Neural progenitor cell (in vitro differentiated cells): ENCODE results near the gene FBXO10. TPM values are rescaled to one million over a fixed set of nuclear protein-coding genes. Genes with fewer than 3 reads are reported as not detected.

Experiments used
- DNase-seq: peaks from one replicate; pipeline ENCODE4 v3.0.0-alpha.2; 2016; ENCODE audit warnings: low spot score
- H2AFZ ChIP-seq: fragments of 200-600 bp; sonication (generic); replicated peaks from 2 replicates; pipeline ENCODE4 v1.6.1; 2016; ENCODE audit warnings: antibody characterized with exemption
- H3F3A ChIP-seq: fragments of 200-600 bp; sonication (generic); 2 replicates; pipeline ENCODE4 v1.6.1; 2016; ENCODE audit warnings: antibody characterized with exemption, low read depth
- H3K27ac ChIP-seq: fragments of 200-600 bp; sonication (generic); 2 replicates; pipeline ENCODE4 v1.5.1; 2016; ENCODE audit warnings: mild to moderate bottlenecking
- H3K27me3 ChIP-seq: fragments of 200-600 bp; sonication (generic); 2 replicates; pipeline ENCODE4 v1.6.1; 2016; ENCODE audit warnings: mild to moderate bottlenecking, moderate library complexity
- H3K36me3 ChIP-seq: fragments of 200-600 bp; sonication (generic); 2 replicates; pipeline ENCODE4 v1.5.1; 2016
- H3K4me1 ChIP-seq: fragments of 200-600 bp; sonication (generic); 2 replicates; pipeline ENCODE4 v1.6.1; 2016; ENCODE audit warnings: mixed run types
- H3K4me2 ChIP-seq: fragments of 200-600 bp; sonication (generic); 2 replicates; pipeline ENCODE4 v1.6.1; 2016
- H3K4me3 ChIP-seq: fragments of 200-600 bp; sonication (generic); 2 replicates; pipeline ENCODE4 v1.5.1; 2016
- H3K79me2 ChIP-seq: fragments of 200-600 bp; sonication (generic); 2 replicates; pipeline ENCODE4 v1.6.1; 2016; ENCODE audit warnings: low read depth
- H3K9ac ChIP-seq: fragments of 200-600 bp; sonication (generic); 2 replicates; pipeline ENCODE4 v1.6.1; 2016
- H3K9me3 ChIP-seq: fragments of 200-600 bp; sonication (generic); 2 replicates; pipeline ENCODE4 v1.5.1; 2016; ENCODE audit warnings: low read depth
- H4K20me1 ChIP-seq: fragments of 200-600 bp; sonication (generic); 2 replicates; pipeline ENCODE4 v1.6.1; 2016; ENCODE audit warnings: low read depth
- H3K27ac Mint-ChIP-seq: 3 replicates; pipeline ENCODE4 v1.8.0; 2021; ENCODE audit warnings: mixed read lengths
- H3K27me3 Mint-ChIP-seq: 2 replicates; pipeline ENCODE4 v1.8.0; 2022; ENCODE audit warnings: low read depth, mild to moderate bottlenecking, inconsistent platforms, moderate library complexity, mixed read lengths; ENCODE audit not compliant: insufficient read depth
- H3K36me3 Mint-ChIP-seq: 3 replicates; pipeline ENCODE4 v1.8.0; 2021; ENCODE audit warnings: mixed read lengths
- H3K4me1 Mint-ChIP-seq: 3 replicates; pipeline ENCODE4 v1.8.0; 2021; ENCODE audit warnings: mixed read lengths
- H3K4me3 Mint-ChIP-seq: 3 replicates; pipeline ENCODE4 v1.8.0; 2021; ENCODE audit warnings: mild to moderate bottlenecking, moderate library complexity, mixed read lengths
- H3K9me3 Mint-ChIP-seq: 3 replicates; pipeline ENCODE4 v1.8.0; 2020; ENCODE audit warnings: mixed read lengths
- EZH2 ChIP-seq: fragments of 200-600 bp; sonication (generic); IDR thresholded peaks from 2 replicates; pipeline ENCODE4 v1.6.1; 2017; ENCODE audit warnings: antibody characterized with exemption, mild to moderate bottlenecking, moderate library complexity
- EZH2phosphoT487 ChIP-seq: fragments of 200-600 bp; sonication (generic); IDR thresholded peaks from 2 replicates; pipeline ENCODE4 v1.6.1; 2017; ENCODE audit warnings: antibody characterized with exemption
- total RNA-seq: library from RNA; depleted of rRNA; stranded (reverse); fragments of >200 nt; gene quantifications from 2 replicates; pipeline ENCODE4 v1.2.3, GENCODE V29; 2015; ENCODE audit warnings: low replicate concordance
- TF ChIP-seq, protein P1 (sequence below): fragments of 200-600 bp; sonication (generic); IDR thresholded peaks from 2 replicates; pipeline ENCODE4 v1.5.1; 2017; ENCODE audit warnings: antibody characterized with exemption, mild to moderate bottlenecking

FBXO10 gene
- total RNA-seq, 1 donor from 2014 or later, result 13.4 TPM

DNA sequence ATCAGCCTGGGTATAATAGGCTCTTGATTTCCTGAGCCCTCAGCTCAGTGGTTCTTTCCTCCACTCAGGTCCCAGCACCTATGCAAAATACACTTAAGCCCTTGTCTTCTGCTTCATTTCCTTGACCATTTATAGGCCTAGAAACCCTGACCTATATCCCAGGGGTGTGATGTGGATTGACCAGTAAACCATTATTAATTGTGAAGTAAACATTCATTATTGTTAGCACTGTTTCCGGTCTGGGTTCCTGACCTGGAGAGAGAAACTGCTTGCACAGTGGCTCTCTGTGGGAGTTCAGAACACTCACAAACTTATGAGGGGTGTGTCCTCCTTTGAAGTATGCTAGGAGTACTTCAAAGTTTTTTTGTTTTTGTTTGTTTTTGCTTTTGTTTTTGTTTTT is 35.8 kb upstream of the FBXO10 start:
- H3K9ac ChIP-seq, result no peak overlapping the region
- no peaks in the 10 kb centered on the region for H3K9me3 ChIP-seq
- no peak overlapping the region for H3K4me2 ChIP-seq
- no peak overlapping the region for H2AFZ ChIP-seq
- H3K27ac ChIP-seq, result no peak overlapping the region
- H4K20me1 ChIP-seq, result no peaks in the 10 kb centered on the region
- peaks cover 6% of the 10 kb centered on the region for H3K27me3 ChIP-seq
- Mint-ChIP-seq H3K36me3 (no peaks in the 10 kb centered on the region), H3K4me3 (no peak overlapping the region), H3K27ac (no peak overlapping the region), H3K27me3 (peaks cover 2% of the 10 kb centered on the region), H3K4me1 (peaks cover 3% of the 10 kb centered on the region), H3K9me3 (no peaks in the 10 kb centered on the region)
- no peaks in the 10 kb centered on the region for H3K36me3 ChIP-seq
- no peak overlapping the region for H3K4me3 ChIP-seq
- no peak for TF ChIP-seq EZH2phosphoT487
- TF ChIP-seq, protein P1, sequence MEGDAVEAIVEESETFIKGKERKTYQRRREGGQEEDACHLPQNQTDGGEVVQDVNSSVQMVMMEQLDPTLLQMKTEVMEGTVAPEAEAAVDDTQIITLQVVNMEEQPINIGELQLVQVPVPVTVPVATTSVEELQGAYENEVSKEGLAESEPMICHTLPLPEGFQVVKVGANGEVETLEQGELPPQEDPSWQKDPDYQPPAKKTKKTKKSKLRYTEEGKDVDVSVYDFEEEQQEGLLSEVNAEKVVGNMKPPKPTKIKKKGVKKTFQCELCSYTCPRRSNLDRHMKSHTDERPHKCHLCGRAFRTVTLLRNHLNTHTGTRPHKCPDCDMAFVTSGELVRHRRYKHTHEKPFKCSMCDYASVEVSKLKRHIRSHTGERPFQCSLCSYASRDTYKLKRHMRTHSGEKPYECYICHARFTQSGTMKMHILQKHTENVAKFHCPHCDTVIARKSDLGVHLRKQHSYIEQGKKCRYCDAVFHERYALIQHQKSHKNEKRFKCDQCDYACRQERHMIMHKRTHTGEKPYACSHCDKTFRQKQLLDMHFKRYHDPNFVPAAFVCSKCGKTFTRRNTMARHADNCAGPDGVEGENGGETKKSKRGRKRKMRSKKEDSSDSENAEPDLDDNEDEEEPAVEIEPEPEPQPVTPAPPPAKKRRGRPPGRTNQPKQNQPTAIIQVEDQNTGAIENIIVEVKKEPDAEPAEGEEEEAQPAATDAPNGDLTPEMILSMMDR, result no peak
- no peak for TF ChIP-seq EZH2
- no peaks in the 10 kb centered on the region for H3K79me2 ChIP-seq
- peaks cover 3% of the 10 kb centered on the region for H3F3A ChIP-seq
- peaks cover 5% of the 10 kb centered on the region for H3K4me1 ChIP-seq
- no peak for DNase-seq

DNA sequence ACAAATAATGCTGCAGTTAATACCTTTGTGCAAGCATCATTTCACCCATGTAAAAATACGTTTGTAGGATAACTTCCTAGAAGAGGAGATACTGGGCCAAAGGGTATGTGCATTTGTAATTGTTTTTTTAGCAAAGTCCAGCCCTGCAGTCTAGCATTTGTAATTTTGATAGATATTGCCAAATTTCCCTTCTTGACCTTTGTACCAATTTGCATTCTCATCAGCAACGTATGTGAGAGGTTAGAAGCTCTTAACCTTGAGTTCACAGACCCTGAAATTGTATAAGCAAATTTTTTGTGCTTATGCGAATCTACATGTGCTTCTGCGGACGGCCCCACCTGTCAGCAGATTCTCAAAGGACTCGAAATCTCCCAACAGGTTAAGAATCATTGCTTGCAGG is 34.8 kb upstream of the FBXO10 start:
- no peaks in the 10 kb centered on the region for H3K36me3 Mint-ChIP-seq
- no peak overlapping the region for H2AFZ ChIP-seq
- H3K4me2 ChIP-seq, result no peak overlapping the region
- no peaks in the 10 kb centered on the region for H3K36me3 ChIP-seq
- H3K4me3 ChIP-seq, result no peak overlapping the region
- H3K27me3 Mint-ChIP-seq, result peaks cover 2% of the 10 kb centered on the region
- H3K27ac Mint-ChIP-seq, result no peak overlapping the region
- H3K9me3 Mint-ChIP-seq, result no peaks in the 10 kb centered on the region
- no peak for DNase-seq
- H3K4me1 Mint-ChIP-seq, result peaks cover 3% of the 10 kb centered on the region
- no peaks in the 10 kb centered on the region for H3K4me1 ChIP-seq
- H3K27me3 ChIP-seq, result peaks cover 8% of the 10 kb centered on the region
- TF ChIP-seq EZH2phosphoT487, result no peak
- no peak for TF ChIP-seq EZH2
- TF ChIP-seq, protein P1, result no peak
- no peak overlapping the region for H3K4me3 Mint-ChIP-seq
- H3K9me3 ChIP-seq, result no peaks in the 10 kb centered on the region
- no peak overlapping the region for H3K27ac ChIP-seq
- no peaks in the 10 kb centered on the region for H3K79me2 ChIP-seq
- H3K9ac ChIP-seq, result no peak overlapping the region
- no peaks in the 10 kb centered on the region for H3F3A ChIP-seq
- H4K20me1 ChIP-seq, result no peaks in the 10 kb centered on the region

DNA sequence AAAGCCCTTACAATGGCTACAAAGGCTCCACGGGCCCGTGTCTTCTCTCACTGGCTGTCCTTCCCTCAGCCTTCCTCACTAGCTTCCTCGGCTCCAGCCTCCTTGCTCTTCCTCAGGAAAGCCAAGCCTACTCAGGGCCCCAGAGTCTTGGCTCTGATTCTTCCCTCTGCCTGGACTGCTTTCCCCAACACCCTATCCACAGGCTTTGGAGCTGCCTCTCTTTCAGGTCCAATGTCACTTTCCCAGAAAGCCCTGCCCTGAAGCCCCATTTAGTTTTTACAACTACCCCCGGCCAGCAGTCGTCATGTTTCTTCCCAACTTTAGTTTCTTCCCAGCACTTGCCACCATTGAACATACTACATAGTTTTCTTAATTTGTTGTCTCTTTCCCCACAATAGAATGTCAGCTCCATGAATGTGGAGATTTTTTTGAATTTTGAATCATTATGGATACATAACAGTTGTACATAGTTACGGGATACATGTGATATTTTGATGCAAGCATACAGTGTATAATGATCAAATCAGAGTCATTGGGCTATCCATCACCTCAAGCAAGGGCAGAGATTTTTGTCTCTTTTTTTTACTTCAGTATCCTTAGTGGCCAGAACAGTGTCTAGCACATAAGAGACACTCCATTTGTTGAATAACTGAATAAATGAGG is 33.7 kb upstream of the FBXO10 start:
- Histone ChIP-seq H3K79me2 (no peaks in the 10 kb centered on the region), H3K4me2 (no peak overlapping the region), H3K36me3 (no peaks in the 10 kb centered on the region), H3K9me3 (no peaks in the 10 kb centered on the region), H3K4me3 (no peak overlapping the region), H3K9ac (no peak overlapping the region), H2AFZ (no peak overlapping the region), H3K4me1 (no peaks in the 10 kb centered on the region), H3K27me3 (peaks cover 18% of the 10 kb centered on the region), H3F3A (no peaks in the 10 kb centered on the region), H3K27ac (no peak overlapping the region), H4K20me1 (no peaks in the 10 kb centered on the region)
- Mint-ChIP-seq H3K4me1 (peaks cover 3% of the 10 kb centered on the region), H3K36me3 (no peaks in the 10 kb centered on the region), H3K27ac (no peak overlapping the region), H3K9me3 (no peaks in the 10 kb centered on the region), H3K4me3 (no peak overlapping the region), H3K27me3 (peaks cover 2% of the 10 kb centered on the region)
- DNase-seq, result no peak
- TF ChIP-seq, protein P1, result no peak
- no peak for TF ChIP-seq EZH2
- TF ChIP-seq EZH2phosphoT487, result no peak
